Breast epithelium (tissue), 3 donors: ENCODE data around the gene KRTAP4-11.
"Not testable (repeated sequence)": the region's sequence is repeated elsewhere in the genome, so short reads cannot be mapped to it uniquely, and the experiment has no call there.

Experiments used
- POLR2A ChIP-seq: fragments of 450-650 bp; IDR thresholded peaks from one replicate; pipeline ENCODE4 v1.6.1; 2016; ENCODE audit warnings: antibody characterized with exemption, mild to moderate bottlenecking, moderate library complexity
- POLR2AphosphoS5 ChIP-seq, 3 donors: sonication (generic); formaldehyde crosslinking; IDR thresholded peaks; one replicate each; pipeline ENCODE4 v1.6.1; 2017; ENCODE audit warnings: antibody characterized with exemption in 3 of 3
- TF ChIP-seq, protein P1 (sequence below), 3 donors: fragments of 450-650 bp; IDR thresholded peaks; one replicate each; pipeline ENCODE4 v1.5.1; 2016 to 2017; ENCODE audit warnings: antibody characterized with exemption in 3 of 3, mild to moderate bottlenecking in 3 of 3, moderate library complexity in 3 of 3

DNA sequence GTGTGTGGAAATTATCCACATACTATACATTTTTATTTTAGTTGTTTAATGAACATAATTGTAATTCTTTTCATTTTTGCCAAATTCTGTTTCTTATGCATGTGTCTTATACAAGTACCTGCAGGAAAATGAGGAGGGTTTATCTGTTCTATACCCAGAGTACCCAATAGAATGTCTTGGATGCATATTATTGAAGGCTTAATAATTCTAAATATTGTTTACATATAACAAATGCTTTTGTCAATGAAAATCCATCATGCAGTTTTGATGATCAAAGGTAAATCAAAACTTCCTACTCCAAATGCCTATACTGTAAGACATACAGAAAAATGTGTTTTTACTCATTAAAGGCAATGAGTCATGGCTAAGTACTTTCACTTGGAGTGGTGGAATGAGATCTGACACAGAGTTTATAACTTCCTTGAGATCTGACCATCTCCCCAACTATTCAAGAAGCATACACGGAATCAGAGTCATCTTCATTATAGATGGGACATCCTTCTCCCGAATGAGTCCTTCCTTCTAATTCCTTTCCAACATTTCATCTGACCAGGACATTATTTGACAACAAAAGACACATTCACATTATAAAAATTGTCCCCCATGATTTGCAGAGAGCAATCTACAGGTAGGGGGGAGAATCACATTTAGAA, 13.7 kb downstream of the KRTAP4-11 start:
- TF ChIP-seq, protein P1, sequence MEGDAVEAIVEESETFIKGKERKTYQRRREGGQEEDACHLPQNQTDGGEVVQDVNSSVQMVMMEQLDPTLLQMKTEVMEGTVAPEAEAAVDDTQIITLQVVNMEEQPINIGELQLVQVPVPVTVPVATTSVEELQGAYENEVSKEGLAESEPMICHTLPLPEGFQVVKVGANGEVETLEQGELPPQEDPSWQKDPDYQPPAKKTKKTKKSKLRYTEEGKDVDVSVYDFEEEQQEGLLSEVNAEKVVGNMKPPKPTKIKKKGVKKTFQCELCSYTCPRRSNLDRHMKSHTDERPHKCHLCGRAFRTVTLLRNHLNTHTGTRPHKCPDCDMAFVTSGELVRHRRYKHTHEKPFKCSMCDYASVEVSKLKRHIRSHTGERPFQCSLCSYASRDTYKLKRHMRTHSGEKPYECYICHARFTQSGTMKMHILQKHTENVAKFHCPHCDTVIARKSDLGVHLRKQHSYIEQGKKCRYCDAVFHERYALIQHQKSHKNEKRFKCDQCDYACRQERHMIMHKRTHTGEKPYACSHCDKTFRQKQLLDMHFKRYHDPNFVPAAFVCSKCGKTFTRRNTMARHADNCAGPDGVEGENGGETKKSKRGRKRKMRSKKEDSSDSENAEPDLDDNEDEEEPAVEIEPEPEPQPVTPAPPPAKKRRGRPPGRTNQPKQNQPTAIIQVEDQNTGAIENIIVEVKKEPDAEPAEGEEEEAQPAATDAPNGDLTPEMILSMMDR (IDR thresholded peaks at IDR 0.05), result not testable (repeated sequence)
- TF ChIP-seq POLR2A; POLR2AphosphoS5 (IDR thresholded peaks at IDR 0.05): not testable (repeated sequence)
